Measurements from ENCODE around the gene WWTR1. TPM values are rescaled to one million over a fixed set of nuclear protein-coding genes. Genes with fewer than 3 reads are reported as not detected.

The WWTR1 gene
- total RNA-seq, 1 donor from 2014 or later, result 34.4 TPM

DNA sequence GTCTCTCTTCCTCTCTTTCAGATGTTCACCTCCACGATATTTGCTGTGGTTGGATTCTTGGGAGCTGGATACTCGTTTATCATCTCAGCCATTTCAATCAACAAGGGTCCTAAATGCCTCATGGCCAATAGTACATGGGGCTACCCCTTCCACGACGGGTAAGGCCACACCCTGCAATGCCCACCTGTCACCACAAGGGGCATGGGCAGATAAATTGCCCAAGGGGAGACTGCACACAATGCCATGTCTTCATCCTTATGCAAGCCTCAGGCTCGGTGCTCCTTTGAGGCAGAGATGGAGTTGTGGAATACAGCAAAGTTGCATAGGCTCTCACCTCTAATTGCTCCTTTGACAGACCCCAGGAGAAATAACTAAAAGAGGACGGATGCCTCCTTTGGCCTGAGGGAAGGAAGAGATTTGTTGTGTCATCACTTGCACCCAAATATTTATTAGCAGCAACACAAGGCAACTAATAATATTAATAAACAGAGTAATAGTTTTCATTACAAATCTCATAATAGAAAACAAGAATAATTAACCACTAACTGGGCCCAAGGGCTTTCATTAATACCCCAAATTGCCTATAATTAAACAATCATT lies 170.1 kb downstream of the WWTR1 start:
- H3K4me1 ChIP-seq (ENCODE audit: control insufficient read depth in 3 of 3, insufficient read depth in 3 of 3, low read length in 3 of 3), result peaks cover 5 to 12% (median 6%) of the 10 kb centered on the region in 3 donors
- H3K27ac ChIP-seq (ENCODE audit: low read depth, low read length), result no peak overlapping the region
- peaks cover 0 to 2% (median 0%) of the 10 kb centered on the region in 3 donors for H3K9me3 ChIP-seq (ENCODE audit: control insufficient read depth in 3 of 3, low read length in 3 of 3)
- H3K36me3 ChIP-seq (ENCODE audit: control insufficient read depth in 3 of 3, insufficient read depth in 3 of 3, low read length in 3 of 3), result no peaks in the 10 kb centered on the region
- no peaks in the 10 kb centered on the region for H3K27me3 ChIP-seq (ENCODE audit: control insufficient read depth in 3 of 3, insufficient read depth in 3 of 3, low read length in 3 of 3)
- no peak overlapping the region for H3K9ac ChIP-seq (ENCODE audit: low read depth in 1 of 3, low read length in 3 of 3)
- no peak overlapping the region for H3K4me3 ChIP-seq (ENCODE audit: low read length in 3 of 3)

DNA sequence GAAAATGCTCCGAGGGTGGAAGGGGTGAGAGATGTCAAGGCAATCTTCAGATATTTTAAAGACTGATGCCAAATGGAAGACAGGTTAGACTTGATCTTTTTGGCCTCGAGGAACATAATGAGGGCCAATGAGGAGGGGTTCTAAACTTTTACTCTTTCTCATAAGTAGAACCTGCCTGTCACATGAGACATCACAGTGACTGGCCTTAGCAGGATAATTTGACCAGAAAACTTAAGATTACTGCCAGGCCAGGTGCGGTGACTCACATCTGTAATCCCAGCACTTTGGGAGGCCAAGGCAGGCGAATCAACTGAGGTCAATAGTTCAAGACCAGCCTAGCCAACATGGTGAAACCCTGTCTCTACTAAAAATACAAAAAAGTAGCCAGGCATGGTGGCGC lies 171.1 kb downstream of the WWTR1 start:
- H3K9me3 ChIP-seq (ENCODE audit: control insufficient read depth in 3 of 3, low read length in 3 of 3), result peaks cover 0 to 2% (median 0%) of the 10 kb centered on the region in 3 donors
- no peak overlapping the region for H3K9ac ChIP-seq (ENCODE audit: low read depth in 1 of 3, low read length in 3 of 3)
- H3K27ac ChIP-seq (ENCODE audit: low read depth, low read length), result no peak overlapping the region
- peaks cover 5 to 12% (median 6%) of the 10 kb centered on the region in 3 donors for H3K4me1 ChIP-seq (ENCODE audit: control insufficient read depth in 3 of 3, insufficient read depth in 3 of 3, low read length in 3 of 3)
- no peaks in the 10 kb centered on the region for H3K27me3 ChIP-seq (ENCODE audit: control insufficient read depth in 3 of 3, insufficient read depth in 3 of 3, low read length in 3 of 3)
- H3K36me3 ChIP-seq (ENCODE audit: control insufficient read depth in 3 of 3, insufficient read depth in 3 of 3, low read length in 3 of 3), result no peaks in the 10 kb centered on the region
- no peak overlapping the region for H3K4me3 ChIP-seq (ENCODE audit: low read length in 3 of 3)

- no peak overlapping the region for H3K9ac ChIP-seq (ENCODE audit: low read depth in 1 of 3, low read length in 3 of 3)
- H3K4me3 ChIP-seq (ENCODE audit: low read length in 3 of 3), result no peak overlapping the region
- no peaks in the 10 kb centered on the region for H3K27me3 ChIP-seq (ENCODE audit: control insufficient read depth in 3 of 3, insufficient read depth in 3 of 3, low read length in 3 of 3)
- H3K27ac ChIP-seq (ENCODE audit: low read depth, low read length), result no peak overlapping the region
- peaks cover 0 to 12% (median 8%) of the 10 kb centered on the region in 3 donors for H3K4me1 ChIP-seq (ENCODE audit: control insufficient read depth in 3 of 3, insufficient read depth in 3 of 3, low read length in 3 of 3)
- no peaks in the 10 kb centered on the region for H3K36me3 ChIP-seq (ENCODE audit: control insufficient read depth in 3 of 3, insufficient read depth in 3 of 3, low read length in 3 of 3)
- H3K9me3 ChIP-seq (ENCODE audit: control insufficient read depth in 3 of 3, low read length in 3 of 3), result no peaks in the 10 kb centered on the region
Observed at GRCh38 chr3:149481491-149481890, 176.3 kb downstream of the WWTR1 start.

GRCh38 chr3:149481056-149481455 lies 176.8 kb downstream of the WWTR1 start:
- no peaks in the 10 kb centered on the region for H3K27me3 ChIP-seq (ENCODE audit: control insufficient read depth in 3 of 3, insufficient read depth in 3 of 3, low read length in 3 of 3)
- no peaks in the 10 kb centered on the region for H3K9me3 ChIP-seq (ENCODE audit: control insufficient read depth in 3 of 3, low read length in 3 of 3)
- peaks cover 0 to 12% (median 8%) of the 10 kb centered on the region in 3 donors for H3K4me1 ChIP-seq (ENCODE audit: control insufficient read depth in 3 of 3, insufficient read depth in 3 of 3, low read length in 3 of 3)
- H3K27ac ChIP-seq (ENCODE audit: low read depth, low read length), result no peak overlapping the region
- H3K9ac ChIP-seq (ENCODE audit: low read depth in 1 of 3, low read length in 3 of 3), result no peak overlapping the region
- no peaks in the 10 kb centered on the region for H3K36me3 ChIP-seq (ENCODE audit: control insufficient read depth in 3 of 3, insufficient read depth in 3 of 3, low read length in 3 of 3)
- no peak overlapping the region for H3K4me3 ChIP-seq (ENCODE audit: low read length in 3 of 3)

- H3K4me3 ChIP-seq (ENCODE audit: low read length in 3 of 3), result peak overlapping the region in 1 of 3 donors; percentile 14
- no peaks in the 10 kb centered on the region for H3K9me3 ChIP-seq (ENCODE audit: control insufficient read depth in 3 of 3, low read length in 3 of 3)
- H3K4me1 ChIP-seq (ENCODE audit: control insufficient read depth in 3 of 3, insufficient read depth in 3 of 3, low read length in 3 of 3), result peaks cover under 1 to 14% (median 8%) of the 10 kb centered on the region in 3 donors
- H3K36me3 ChIP-seq (ENCODE audit: control insufficient read depth in 3 of 3, insufficient read depth in 3 of 3, low read length in 3 of 3), result no peaks in the 10 kb centered on the region
- no peak overlapping the region for H3K9ac ChIP-seq (ENCODE audit: low read depth in 1 of 3, low read length in 3 of 3)
- no peak overlapping the region for H3K27ac ChIP-seq (ENCODE audit: low read depth, low read length)
- H3K27me3 ChIP-seq (ENCODE audit: control insufficient read depth in 3 of 3, insufficient read depth in 3 of 3, low read length in 3 of 3), result no peaks in the 10 kb centered on the region
Observed at GRCh38 chr3:149480326-149481017, 177.4 kb downstream of the WWTR1 start.

GRCh38 chr3:149479621-149480325 lies 178.1 kb downstream of the WWTR1 start:
- Histone ChIP-seq H3K27ac (ENCODE audit: low read depth, low read length) (no peak overlapping the region), H3K9ac (ENCODE audit: low read depth in 1 of 3, low read length in 3 of 3) (peak overlapping the region in 1 of 3 donors; percentile 41), H3K27me3 (ENCODE audit: control insufficient read depth in 3 of 3, insufficient read depth in 3 of 3, low read length in 3 of 3) (no peaks in the 10 kb centered on the region)

GRCh38 chr3:149476225-149476624 lies 181.6 kb downstream of the WWTR1 start:
- Histone ChIP-seq H3K9me3 (ENCODE audit: control insufficient read depth in 3 of 3, low read length in 3 of 3) (no peaks in the 10 kb centered on the region), H3K36me3 (ENCODE audit: control insufficient read depth in 3 of 3, insufficient read depth in 3 of 3, low read length in 3 of 3) (no peaks in the 10 kb centered on the region), H3K27ac (ENCODE audit: low read depth, low read length) (no peak overlapping the region), H3K4me1 (ENCODE audit: control insufficient read depth in 3 of 3, insufficient read depth in 3 of 3, low read length in 3 of 3) (peaks cover 31 to 42% (median 41%) of the 10 kb centered on the region in 3 donors), H3K4me3 (ENCODE audit: low read length in 3 of 3) (no peak overlapping the region), H3K9ac (ENCODE audit: low read depth in 1 of 3, low read length in 3 of 3) (no peak overlapping the region), H3K27me3 (ENCODE audit: control insufficient read depth in 3 of 3, insufficient read depth in 3 of 3, low read length in 3 of 3) (no peaks in the 10 kb centered on the region)

More at GRCh38 chr3:149479621-149480325, 178.1 kb downstream of the WWTR1 start:
- Histone ChIP-seq H3K4me3 (ENCODE audit: low read length in 3 of 3) (no peak overlapping the region), H3K36me3 (ENCODE audit: control insufficient read depth in 3 of 3, insufficient read depth in 3 of 3, low read length in 3 of 3) (no peaks in the 10 kb centered on the region), H3K4me1 (ENCODE audit: control insufficient read depth in 3 of 3, insufficient read depth in 3 of 3, low read length in 3 of 3) (peaks cover 8 to 14% (median 14%) of the 10 kb centered on the region in 3 donors), H3K9me3 (ENCODE audit: control insufficient read depth in 3 of 3, low read length in 3 of 3) (no peaks in the 10 kb centered on the region)

GRCh38 chr3:149475451-149476060 lies 182.3 kb downstream of the WWTR1 start:
- Histone ChIP-seq H3K9ac (ENCODE audit: low read depth in 1 of 3, low read length in 3 of 3) (no peak overlapping the region), H3K36me3 (ENCODE audit: control insufficient read depth in 3 of 3, insufficient read depth in 3 of 3, low read length in 3 of 3) (no peaks in the 10 kb centered on the region), H3K4me3 (ENCODE audit: low read length in 3 of 3) (no peak overlapping the region), H3K4me1 (ENCODE audit: control insufficient read depth in 3 of 3, insufficient read depth in 3 of 3, low read length in 3 of 3) (peaks cover 31 to 42% (median 41%) of the 10 kb centered on the region in 3 donors), H3K27me3 (ENCODE audit: control insufficient read depth in 3 of 3, insufficient read depth in 3 of 3, low read length in 3 of 3) (no peaks in the 10 kb centered on the region), H3K27ac (ENCODE audit: low read depth, low read length) (no peak overlapping the region), H3K9me3 (ENCODE audit: control insufficient read depth in 3 of 3, low read length in 3 of 3) (no peaks in the 10 kb centered on the region)

GRCh38 chr3:149474250-149474817 lies 183.5 kb downstream of the WWTR1 start, which contains the start of gene TM4SF4:
TM4SF4 (plus strand) TSS chr3:149474697; CDS start chr3:149474878, 181 bp downstream.
- H3K9ac ChIP-seq (ENCODE audit: low read depth in 1 of 3, low read length in 3 of 3), result no peak within 1 kb of the TSS
- no peak within 1 kb of the TSS for H3K4me3 ChIP-seq (ENCODE audit: low read length in 3 of 3)
- H3K4me1 ChIP-seq (ENCODE audit: control insufficient read depth in 3 of 3, insufficient read depth in 3 of 3, low read length in 3 of 3), result peaks cover 21 to 41% (median 34%) of the 10 kb centered on the region in 3 donors
- H3K9me3 ChIP-seq (ENCODE audit: control insufficient read depth in 3 of 3, low read length in 3 of 3), result no peaks in the 10 kb centered on the region
- H3K27me3 ChIP-seq (ENCODE audit: control insufficient read depth in 3 of 3, insufficient read depth in 3 of 3, low read length in 3 of 3), result no peaks in the 10 kb centered on the region
- no peaks in the 10 kb centered on the region for H3K36me3 ChIP-seq (ENCODE audit: control insufficient read depth in 3 of 3, insufficient read depth in 3 of 3, low read length in 3 of 3)
- peak within 1 kb of the TSS; percentile 54 for H3K27ac ChIP-seq (ENCODE audit: low read depth, low read length)
